GM12878 (cell line): Measurements from ENCODE around the gene LAS1L. TPM values are rescaled to one million over a fixed set of nuclear protein-coding genes. Genes with fewer than 3 reads are reported as not detected.

ENCODE experiments used
- ATAC-seq: fragments of 200-7000 bp; cut with Tn5 transposase; 3 replicates; pipeline ENCODE4 v1.9.1; 2020; ENCODE audit warnings: mild to moderate bottlenecking, moderate library complexity
- BruUV-seq: library from RNA; stranded (reverse); fragments of 400-500 nt; replicated peaks from 2 replicates; lab custom pipeline; 2021; lab: Mats Ljungman, UMichigan
- CTCF ChIA-PET: fragments of 300-600 bp; sonication (Branson Sonifier 250); formaldehyde crosslinking; extraction: SDS; loops from one replicate; lab custom pipeline; 2021; ENCODE audit warnings: inconsistent platforms; lab: Yijun Ruan, JAX
- POLR2A ChIA-PET: fragments of 350-600 bp; formaldehyde crosslinking; extraction: SDS; loops from one replicate; lab custom pipeline; 2021; ENCODE audit warnings: inconsistent platforms; lab: Charles Lee
- RAD21 ChIA-PET: fragments of 300-600 bp; sonication (Branson Sonifier 250); formaldehyde crosslinking; loops from one replicate; lab custom pipeline; 2023; ENCODE audit warnings: antibody characterized with exemption; ENCODE audit not compliant: unreplicated experiment; lab: Charles Lee
- SMC1A ChIA-PET: fragments of 300-600 bp; sonication (Branson Sonifier 250); formaldehyde crosslinking; loops from one replicate; lab custom pipeline; 2023; ENCODE audit not compliant: unreplicated experiment, uncharacterized antibody; lab: Charles Lee
- DNase-seq: peaks from one replicate; pipeline ENCODE4 v3.0.0-alpha.2; 2011; ENCODE audit warnings: low read depth, low spot score
- FAIRE-seq: peaks from 3 replicates; lab custom pipeline; 2011; peaks lifted over from hg19 to GRCh38; lab: Jason Lieb, UNC
- H2AFZ ChIP-seq: 2 replicates; pipeline ENCODE4 v1.6.0; 2011; ENCODE audit warnings: low read depth, low read length, control low read depth; ENCODE audit not compliant: control insufficient read depth
- H3K27ac ChIP-seq: 2 replicates; pipeline ENCODE4 v1.5.1; 2011; ENCODE audit warnings: control low read depth; ENCODE audit not compliant: control insufficient read depth, insufficient read depth
- H3K27me3 ChIP-seq, 2 experiments: replicated peaks in 1 of 2; 2 replicates each; pipeline versions ENCODE4 v1.6.0 to v1.6.1; 2011; ENCODE audit warnings: low read length in 1 of 2; ENCODE audit not compliant: control insufficient read depth in 2 of 2, insufficient read depth in 2 of 2
- H3K36me3 ChIP-seq, 2 experiments: 2 replicates each; pipeline ENCODE4 v1.5.1; 2011; ENCODE audit warnings: low read length in 1 of 2; ENCODE audit not compliant: control insufficient read depth in 2 of 2, insufficient read depth in 2 of 2
- H3K4me1 ChIP-seq: 2 replicates; pipeline ENCODE4 v1.6.1; 2011; ENCODE audit warnings: mild to moderate bottlenecking, low read length, moderate library complexity, mixed read lengths; ENCODE audit not compliant: control insufficient read depth, insufficient read depth
- H3K4me2 ChIP-seq: 2 replicates; pipeline ENCODE4 v1.6.0; 2011; ENCODE audit warnings: control low read depth; ENCODE audit not compliant: control insufficient read depth, insufficient read depth
- H3K4me3 ChIP-seq: fragments of 200-600 bp; sonication (generic); 2 replicates; pipeline ENCODE4 v1.5.1; 2016
- H3K79me2 ChIP-seq: 2 replicates; pipeline ENCODE4 v1.6.0; 2011; ENCODE audit warnings: low read length; ENCODE audit not compliant: control insufficient read depth, insufficient read depth
- H3K9ac ChIP-seq: 2 replicates; pipeline ENCODE4 v1.8.0; 2011; ENCODE audit warnings: low read length, control low read depth, mixed read lengths; ENCODE audit not compliant: control insufficient read depth, insufficient read depth
- H3K9me3 ChIP-seq: replicated peaks from 3 replicates; pipeline ENCODE4 v1.5.1; 2011; ENCODE audit warnings: mild to moderate bottlenecking, low read length; ENCODE audit not compliant: control insufficient read depth, insufficient read depth
- H4K20me1 ChIP-seq: 2 replicates; pipeline ENCODE4 v1.6.0; 2011; ENCODE audit not compliant: control insufficient read depth, insufficient read depth
- BHLHE40 ChIP-seq, 2 experiments: fragments of 450-650 bp in 1 of 2; IDR thresholded peaks; 2 replicates each; pipeline ENCODE4 v1.6.1; 2011 to 2017; ENCODE audit warnings: low read depth in 2 of 2, borderline replicate concordance in 1 of 2, improper control_type of control experiment in 1 of 2, low read length in 1 of 2, mild to moderate bottlenecking in 1 of 2
- CBFB ChIP-seq: IDR thresholded peaks from 2 replicates; pipeline ENCODE4 v1.6.1; 2016; ENCODE audit warnings: antibody characterized with exemption, low read depth
- CBX3 ChIP-seq: fragments of 200-600 bp; sonication (generic); IDR thresholded peaks from 2 replicates; pipeline ENCODE4 v1.6.1; 2016; ENCODE audit warnings: low read depth, borderline replicate concordance
- CEBPB ChIP-seq, 2 experiments: fragments of 150-350 bp in 1 of 2; IDR thresholded peaks; 2 replicates each; pipeline ENCODE4 v1.6.1; 2012 to 2014; ENCODE audit warnings: low read depth in 2 of 2, low read length in 2 of 2, borderline replicate concordance in 1 of 2, inconsistent platforms in 1 of 2
- CHD2 ChIP-seq: IDR thresholded peaks from 2 replicates; pipeline ENCODE4 v1.6.1; 2011; ENCODE audit warnings: low read depth, low read length, improper control_type of control experiment, borderline replicate concordance
- ETV6 ChIP-seq, 2 experiments: fragments of 450-650 bp in 1 of 2; IDR thresholded peaks in 1 of 2; conservative IDR thresholded peaks in 1 of 2; 2 replicates each; pipeline ENCODE4 v1.6.1; 2014; ENCODE audit warnings: antibody characterized with exemption in 1 of 2, borderline replicate concordance in 1 of 2, low read depth in 1 of 2, mild to moderate bottlenecking in 1 of 2, moderate library complexity in 1 of 2
- GATAD2B ChIP-seq: fragments of 450-650 bp; conservative IDR thresholded peaks from 2 replicates; pipeline ENCODE4 v1.6.1; 2017; ENCODE audit warnings: low read depth, mild to moderate bottlenecking, moderate library complexity
- NRF1 ChIP-seq: conservative IDR thresholded peaks from 2 replicates; pipeline ENCODE4 v1.6.1; 2011; ENCODE audit warnings: mild to moderate bottlenecking, low read depth, low read length, improper control_type of control experiment
- PAX8 ChIP-seq: fragments of 450-650 bp; IDR thresholded peaks from 2 replicates; pipeline ENCODE4 v1.6.1; 2017; ENCODE audit warnings: mild to moderate bottlenecking, moderate library complexity
- PRDM15 ChIP-seq: fragments of 450-650 bp; formaldehyde crosslinking; IDR thresholded peaks from 2 replicates; pipeline ENCODE4 v1.4.0; 2020; ENCODE audit warnings: mild to moderate bottlenecking, moderate library complexity
- RUNX3 ChIP-seq: IDR thresholded peaks from 2 replicates; pipeline ENCODE4 v1.6.1; 2012; ENCODE audit warnings: low read length, inconsistent platforms
- SMAD5 ChIP-seq: IDR thresholded peaks from 2 replicates; pipeline ENCODE4 v1.6.1; 2016; ENCODE audit warnings: antibody characterized with exemption, low read depth
- STAT3 ChIP-seq: IDR thresholded peaks from 2 replicates; pipeline ENCODE4 v1.6.1; 2011; ENCODE audit warnings: low read depth, low read length, improper control_type of control experiment
- TBL1XR1 ChIP-seq: IDR thresholded peaks from 2 replicates; pipeline ENCODE4 v1.6.1; 2012; ENCODE audit warnings: low read depth, low read length, improper control_type of control experiment
- YY1 ChIP-seq: IDR thresholded peaks from 2 replicates; pipeline ENCODE4 v1.6.1; 2011; ENCODE audit warnings: low read depth, mild to moderate bottlenecking, low read length
- ZNF592 ChIP-seq: fragments of 450-650 bp; IDR thresholded peaks from 2 replicates; pipeline ENCODE4 v1.6.1; 2017; ENCODE audit warnings: mild to moderate bottlenecking, moderate library complexity
- WGBS: methylation state at CpG from one replicate; pipeline ENCODE4 v1.1.6; 2016; ENCODE audit warnings: low lambda C conversion rate; ENCODE audit not compliant: insufficient replicate concordance, insufficient coverage; ENCODE audit errors: missing lambda C conversion rate; 5-methylcytosine and 5-hydroxymethylcytosine counted together
- in situ Hi-C: fragments of 300-500 bp; cut with MboI; formaldehyde crosslinking; loops from 9 replicates; pipeline ENCODE4 v1.14.3; 2018; ENCODE audit warnings: mixed read lengths
- intact Hi-C: fragments of 100-400 bp; cut with micrococcal nuclease; formaldehyde crosslinking; loops from one replicate; pipeline ENCODE4 v1.14.2; 2022; ENCODE audit not compliant: unreplicated experiment
- polyA plus RNA-seq, 11 experiments: library from polyadenylated mRNA; depleted of rRNA in 4 of 11; unstranded in 6 of 11; stranded (reverse) in 5 of 11; fragments of >200 nt; fragmentation: Nextera tagmentation in 4 of 11; fragmentation: Illumina TruSeq in 1 of 11; extraction: Ambion mirVana in 4 of 11; extraction: Trizol in 1 of 11; gene quantifications; 1 replicate in 1 of 11; 2 replicates in 10 of 11; pipeline versions ENCODE4 v1.2.1 to v1.2.3, GENCODE V29; 2011 to 2016; ENCODE audit warnings: inconsistent platforms in 2 of 11, missing spikeins in 2 of 11, low read depth in 1 of 11
- total RNA-seq, 4 experiments: library from RNA; depleted of rRNA in 3 of 4; stranded (reverse); fragments of >200 nt in 3 of 4; fragmentation: Illumina TruSeq in 1 of 4; extraction: Trizol in 1 of 4; gene quantifications; 2 replicates each; pipeline versions ENCODE4 v1.2.1 to v1.2.3, GENCODE V29; 2013 to 2021

The LAS1L gene
- total and polyA plus RNA-seq, 10 of the 15 experiments (the other 5 are each of a cell fraction or from before 2014, with no cell fraction given): 27.4 to 100 (median 56.4) TPM

GRCh38 chrX:65476564-65476963 is 58.0 kb downstream of the LAS1L start:
- ChIA-PET CTCF (no interaction called here), SMC1A (interaction anchor here (0.7 kb wide), 1 partner anchor 51 kb away, joined by 3 read pairs; no protein-coding TSS in a partner anchor), RAD21 (no interaction called here), POLR2A (no interaction called here)
- H3K79me2 ChIP-seq: no peaks in the 10 kb centered on the region
- no peaks in the 10 kb centered on the region for H3K27me3 ChIP-seq
- no peaks in the 10 kb centered on the region for H3K9me3 ChIP-seq
- FAIRE-seq (no peak), ATAC-seq (no peak), DNase-seq (no peak)
- no TSS peak for BruUV-seq
- TF ChIP-seq PAX8 (no peak), RUNX3 (no peak), ZNF592 (no peak), CHD2 (no peak), YY1 (no peak), GATAD2B (no peak), BHLHE40 (IDR thresholded peaks at IDR 0.05; ENCODE audit: borderline replicate concordance in 1 of 2, low read depth in 2 of 2, low read length in 1 of 2) (no peak), CBFB (no peak), NRF1 (no peak), TBL1XR1 (no peak), CBX3 (no peak), PRDM15 (CRISPR knock-in tag) (no peak), SMAD5 (no peak), CEBPB (IDR thresholded peaks at IDR 0.05; ENCODE audit: borderline replicate concordance in 1 of 2, low read depth in 2 of 2, low read length in 2 of 2) (no peak), STAT3 (no peak), ETV6 (conservative IDR thresholded peaks at IDR 0.05 in 1 of 2, IDR thresholded peaks at IDR 0.05 in 1 of 2; ENCODE audit: borderline replicate concordance in 1 of 2, low read depth in 1 of 2) (no peak)
- H3K9ac ChIP-seq: no peak overlapping the region
- intact Hi-C loops: no loop called here
- in situ Hi-C loops: no loop called here
- WGBS: 0% methylated on average over 2 of the region's 2 CpGs
- no peak overlapping the region for H3K27ac ChIP-seq
- no peaks in the 10 kb centered on the region for H4K20me1 ChIP-seq
- H3K4me2 ChIP-seq: no peak overlapping the region
- H3K36me3 ChIP-seq: no peaks in the 10 kb centered on the region
- H2AFZ ChIP-seq: no peak overlapping the region
- no peak overlapping the region for H3K4me3 ChIP-seq
- no peaks in the 10 kb centered on the region for H3K4me1 ChIP-seq
